ENCODE data around the gene ZDHHC14.

GRCh38 chr6:157514659-157515496, 133.9 kb downstream of the ZDHHC14 start:
- TF ChIP-seq, protein P1, sequence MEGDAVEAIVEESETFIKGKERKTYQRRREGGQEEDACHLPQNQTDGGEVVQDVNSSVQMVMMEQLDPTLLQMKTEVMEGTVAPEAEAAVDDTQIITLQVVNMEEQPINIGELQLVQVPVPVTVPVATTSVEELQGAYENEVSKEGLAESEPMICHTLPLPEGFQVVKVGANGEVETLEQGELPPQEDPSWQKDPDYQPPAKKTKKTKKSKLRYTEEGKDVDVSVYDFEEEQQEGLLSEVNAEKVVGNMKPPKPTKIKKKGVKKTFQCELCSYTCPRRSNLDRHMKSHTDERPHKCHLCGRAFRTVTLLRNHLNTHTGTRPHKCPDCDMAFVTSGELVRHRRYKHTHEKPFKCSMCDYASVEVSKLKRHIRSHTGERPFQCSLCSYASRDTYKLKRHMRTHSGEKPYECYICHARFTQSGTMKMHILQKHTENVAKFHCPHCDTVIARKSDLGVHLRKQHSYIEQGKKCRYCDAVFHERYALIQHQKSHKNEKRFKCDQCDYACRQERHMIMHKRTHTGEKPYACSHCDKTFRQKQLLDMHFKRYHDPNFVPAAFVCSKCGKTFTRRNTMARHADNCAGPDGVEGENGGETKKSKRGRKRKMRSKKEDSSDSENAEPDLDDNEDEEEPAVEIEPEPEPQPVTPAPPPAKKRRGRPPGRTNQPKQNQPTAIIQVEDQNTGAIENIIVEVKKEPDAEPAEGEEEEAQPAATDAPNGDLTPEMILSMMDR (IDR thresholded peaks at IDR 0.05), result no peak
- no peak for TF ChIP-seq POLR2A (IDR thresholded peaks at IDR 0.05)

All from Peyer's patch (tissue), 4 donors.